ENCODE data around the gene MT1A.

MT1A gene

DNA sequence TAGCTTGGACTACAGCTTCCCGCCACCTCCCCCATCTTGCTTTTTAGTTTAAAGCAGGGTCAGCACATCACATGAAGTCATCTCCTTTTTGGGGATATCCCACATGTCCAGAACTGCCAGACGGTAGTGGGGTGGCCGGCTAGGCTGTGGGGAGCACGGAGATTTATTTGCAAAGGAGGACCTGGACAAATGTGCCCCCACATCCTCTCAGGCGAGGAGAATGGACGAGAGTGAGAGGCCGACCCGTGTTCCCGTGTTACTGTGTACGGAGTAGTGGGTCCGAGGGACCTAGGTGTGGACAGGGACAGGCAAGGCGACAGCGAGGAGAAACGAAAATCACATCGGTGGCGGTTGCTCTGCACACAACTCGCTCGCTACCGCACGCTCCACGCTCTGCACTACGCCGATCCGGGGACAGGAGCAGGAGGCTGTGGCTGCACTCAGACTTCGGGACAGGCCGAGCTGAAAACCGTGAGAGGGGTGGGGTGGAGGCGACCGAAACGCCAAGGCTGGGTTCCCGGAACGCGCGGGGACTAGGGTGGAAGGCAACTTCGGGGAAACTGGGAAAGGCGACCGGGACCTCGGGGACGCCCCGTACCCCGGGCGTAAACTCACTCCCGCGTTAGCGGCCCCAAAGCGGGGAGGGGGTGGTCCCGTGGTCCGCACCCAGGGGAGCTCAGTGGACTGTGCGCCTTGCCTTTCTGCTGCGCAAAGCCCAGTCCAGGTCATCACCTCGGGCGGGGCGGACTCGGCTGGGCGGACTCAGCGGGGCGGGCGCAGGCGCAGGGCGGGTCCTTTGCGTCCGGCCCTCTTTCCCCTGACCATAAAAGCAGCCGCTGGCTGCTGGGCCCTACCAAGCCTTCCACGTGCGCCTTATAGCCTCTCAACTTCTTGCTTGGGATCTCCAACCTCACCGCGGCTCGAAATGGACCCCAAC lies at the start of gene MT1A:
Gene MT1A, plus strand, starts transcription at position 853 of the 937 bp plus-strand sequence. Its CDS starts 73 bp downstream, at position 926.
- DNase-seq (ENCODE audit: low read depth): peak; percentile 44
- TF ChIP-seq, protein P1, sequence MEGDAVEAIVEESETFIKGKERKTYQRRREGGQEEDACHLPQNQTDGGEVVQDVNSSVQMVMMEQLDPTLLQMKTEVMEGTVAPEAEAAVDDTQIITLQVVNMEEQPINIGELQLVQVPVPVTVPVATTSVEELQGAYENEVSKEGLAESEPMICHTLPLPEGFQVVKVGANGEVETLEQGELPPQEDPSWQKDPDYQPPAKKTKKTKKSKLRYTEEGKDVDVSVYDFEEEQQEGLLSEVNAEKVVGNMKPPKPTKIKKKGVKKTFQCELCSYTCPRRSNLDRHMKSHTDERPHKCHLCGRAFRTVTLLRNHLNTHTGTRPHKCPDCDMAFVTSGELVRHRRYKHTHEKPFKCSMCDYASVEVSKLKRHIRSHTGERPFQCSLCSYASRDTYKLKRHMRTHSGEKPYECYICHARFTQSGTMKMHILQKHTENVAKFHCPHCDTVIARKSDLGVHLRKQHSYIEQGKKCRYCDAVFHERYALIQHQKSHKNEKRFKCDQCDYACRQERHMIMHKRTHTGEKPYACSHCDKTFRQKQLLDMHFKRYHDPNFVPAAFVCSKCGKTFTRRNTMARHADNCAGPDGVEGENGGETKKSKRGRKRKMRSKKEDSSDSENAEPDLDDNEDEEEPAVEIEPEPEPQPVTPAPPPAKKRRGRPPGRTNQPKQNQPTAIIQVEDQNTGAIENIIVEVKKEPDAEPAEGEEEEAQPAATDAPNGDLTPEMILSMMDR (conservative IDR thresholded peaks at IDR 0.05; ENCODE audit: low read length): no peak
- peak within 1 kb of the TSS; percentile 64 for H3K4me3 ChIP-seq (ENCODE audit: low read length)

DNA sequence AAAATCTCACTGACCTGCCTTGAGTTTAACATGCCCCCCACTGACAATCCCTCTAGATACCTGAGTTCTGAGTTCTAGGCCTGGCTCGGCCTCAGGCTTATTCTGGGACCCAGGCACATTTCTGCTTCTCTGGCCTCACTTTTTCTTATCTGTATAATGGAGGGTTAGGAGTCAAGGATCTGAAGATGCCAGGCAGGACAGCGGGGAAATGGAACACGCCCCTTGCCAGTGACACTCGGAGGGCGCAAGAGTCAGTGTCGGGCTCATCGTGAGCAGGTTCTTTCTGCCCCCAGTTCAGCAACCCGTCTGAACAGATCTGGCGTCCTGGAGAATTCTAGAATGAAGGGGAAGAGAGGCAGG lies 49.7 kb upstream of the MT1A start:
- no peak for DNase-seq (ENCODE audit: low read depth)
- peak overlapping the region; percentile 26; the same call in 1 of the 2 replicates for H3K4me3 ChIP-seq (ENCODE audit: low read length)
- TF ChIP-seq, protein P1 (conservative IDR thresholded peaks at IDR 0.05; ENCODE audit: low read length): no peak

DNA sequence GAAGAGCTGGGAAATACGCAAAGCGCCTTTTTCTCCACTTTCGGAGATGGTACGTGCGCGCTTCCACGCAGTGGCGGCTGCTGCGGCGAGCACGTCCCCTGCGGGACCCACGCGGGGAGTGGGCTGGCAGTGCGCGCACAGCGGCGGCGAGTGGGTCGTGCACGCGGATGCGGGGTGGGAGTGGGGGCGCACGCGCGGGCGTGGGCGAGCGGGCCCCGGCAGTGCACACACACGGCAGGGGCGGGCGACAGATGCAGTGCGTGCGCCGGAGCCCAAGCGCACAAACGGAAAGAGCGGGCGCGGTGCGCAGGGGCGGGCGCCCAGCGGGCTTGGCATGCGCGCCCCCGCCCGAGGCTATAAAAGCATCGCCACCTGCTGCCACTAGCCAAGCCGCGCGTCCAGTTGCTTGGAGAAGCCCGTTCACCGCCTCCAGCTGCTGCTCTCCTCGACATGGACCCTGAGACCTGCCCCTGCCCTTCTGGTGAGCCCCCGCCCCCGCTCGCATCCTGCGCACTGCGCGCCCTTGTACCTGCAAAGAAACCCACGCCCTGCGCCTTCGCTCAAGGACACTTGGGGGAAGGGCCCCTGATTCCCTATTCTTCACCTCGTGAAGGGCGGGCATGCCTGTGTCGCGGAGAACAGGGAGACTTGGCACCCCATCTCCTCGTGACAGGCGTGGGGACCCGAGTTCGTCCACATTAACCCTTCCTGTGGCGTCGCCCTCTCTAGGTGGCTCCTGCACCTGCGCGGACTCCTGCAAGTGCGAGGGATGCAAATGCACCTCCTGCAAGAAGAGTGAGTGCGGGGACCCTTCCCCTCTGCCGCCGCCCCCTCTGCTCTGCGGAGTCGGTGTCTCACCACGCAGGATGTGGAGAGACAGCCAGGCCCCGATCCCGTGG lies 49.1 kb upstream of the MT1A start, which contains the start of gene MT3:
Gene MT3, plus strand, starts transcription at position 388 of the 899 bp plus-strand sequence. Its CDS starts 63 bp downstream, at position 451.
- TF ChIP-seq, protein P1 (conservative IDR thresholded peaks at IDR 0.05; ENCODE audit: low read length): no peak
- peak within 1 kb of the TSS; percentile 30 for H3K4me3 ChIP-seq (ENCODE audit: low read length)
- DNase-seq (ENCODE audit: low read depth): no peak

DNA sequence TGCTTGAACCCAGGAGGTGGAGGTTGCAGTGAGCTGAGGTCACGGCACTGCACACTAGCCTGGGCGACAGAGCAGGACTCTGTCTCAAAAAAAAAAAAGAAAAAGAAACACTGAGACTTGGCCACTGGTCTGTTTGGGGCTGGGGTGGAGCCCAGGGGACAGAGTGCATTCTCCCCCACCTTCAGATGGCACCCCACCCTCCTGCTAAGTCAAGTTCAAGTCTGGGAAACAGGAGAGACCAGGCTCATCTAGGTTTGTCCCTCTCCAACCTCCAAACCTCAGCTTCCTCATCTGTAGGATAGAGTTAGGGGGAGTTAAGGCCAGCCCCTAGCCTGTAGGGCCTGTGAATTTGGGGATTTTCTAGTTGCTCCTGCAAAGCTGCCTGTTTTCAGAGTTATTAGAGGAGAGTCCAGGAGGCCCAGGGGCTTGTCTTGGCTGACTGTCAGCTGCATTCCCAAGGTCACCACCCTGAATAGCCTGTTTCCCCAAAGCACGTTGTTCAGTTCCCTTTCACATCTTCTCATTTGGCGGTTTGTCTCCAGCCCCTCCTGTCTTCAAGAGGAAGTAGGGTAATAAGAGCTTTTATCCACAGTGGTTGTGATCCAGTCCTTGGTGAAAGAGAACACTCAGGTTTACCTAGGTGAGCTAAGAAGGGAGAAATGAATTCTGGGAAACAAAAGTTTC lies 46.9 kb upstream of the MT1A start:
- TF ChIP-seq, protein P1 (conservative IDR thresholded peaks at IDR 0.05; ENCODE audit: low read length): no peak
- H3K4me3 ChIP-seq (ENCODE audit: low read length): no peak overlapping the region
- DNase-seq (ENCODE audit: low read depth): no peak

DNA sequence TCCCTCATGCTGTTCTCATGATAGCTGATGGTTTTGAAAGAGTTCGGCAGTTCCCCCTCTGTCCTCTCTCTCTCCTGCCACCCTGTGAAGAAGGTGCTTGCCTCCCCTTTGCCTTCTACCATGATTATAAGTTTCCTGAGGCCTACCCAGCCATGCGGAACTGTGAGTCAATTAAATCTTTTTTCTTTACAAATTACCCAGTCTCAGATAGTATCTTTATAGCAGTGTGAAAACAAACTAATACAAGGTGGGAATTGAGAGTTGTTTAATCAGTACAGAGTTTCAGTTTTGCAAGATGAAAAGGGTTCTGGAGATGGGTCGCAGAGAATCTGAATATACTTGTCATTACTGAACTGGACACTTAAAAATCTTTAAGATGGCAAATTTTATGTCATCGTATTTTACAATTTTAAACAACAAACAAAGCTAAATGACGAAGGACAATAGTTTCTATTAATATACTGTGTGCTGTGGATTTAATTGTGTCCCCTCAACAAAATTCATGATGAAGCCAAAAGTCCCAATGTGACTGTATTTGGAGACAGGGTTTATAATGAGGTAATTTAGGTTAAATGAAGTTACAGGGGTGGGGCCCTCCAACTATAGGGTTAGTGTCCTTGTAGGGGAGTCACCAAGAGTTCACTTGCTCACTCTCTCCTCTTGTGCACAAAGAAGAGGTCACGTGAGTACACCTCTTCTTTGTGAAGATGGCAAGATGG lies 44.7 kb upstream of the MT1A start:
- TF ChIP-seq, protein P1 (conservative IDR thresholded peaks at IDR 0.05; ENCODE audit: low read length): no peak
- H3K4me3 ChIP-seq (ENCODE audit: low read length): no peak overlapping the region

DNA sequence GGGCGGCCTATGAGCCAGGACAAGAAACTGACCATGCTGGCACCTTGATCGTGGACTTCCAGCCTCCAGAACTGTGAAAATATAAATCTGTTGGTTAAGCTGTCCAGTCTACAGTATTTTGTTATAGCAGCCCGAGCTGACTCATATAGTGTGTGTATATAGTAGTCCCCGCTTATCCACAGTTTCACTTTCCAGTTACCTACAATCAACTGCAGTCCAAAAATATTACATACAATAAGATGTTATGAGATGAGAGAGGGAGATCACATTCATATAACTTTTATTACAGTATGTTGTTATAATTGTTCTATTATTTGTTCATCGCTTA lies 44.2 kb upstream of the MT1A start:
- no peak for DNase-seq (ENCODE audit: low read depth)
- TF ChIP-seq, protein P1 (conservative IDR thresholded peaks at IDR 0.05; ENCODE audit: low read length): no peak
- H3K4me3 ChIP-seq (ENCODE audit: low read length): no peak overlapping the region

More for the DNA sequence above, 44.7 kb upstream of the MT1A start:
- no peak for DNase-seq (ENCODE audit: low read depth)
